ENCODE data around the gene IKZF5.

- TF ChIP-seq POLR2A (IDR thresholded peaks at IDR 0.05) (no peak), CTCF (IDR thresholded peaks at IDR 0.05) (no peak), EP300 (IDR thresholded peaks at IDR 0.05) (no peak), POLR2AphosphoS5 (IDR thresholded peaks at IDR 0.05) (no peak)
These were observed 3.4 kb upstream of the IKZF5 start for GRCh38 chr10:123011987-123012386.
